HEK293 (cell line): ENCODE results near the gene IRF8.

Experiments used
- BCL11A ChIP-seq: fragments of 450-650 bp; formaldehyde crosslinking; IDR thresholded peaks from 2 replicates; pipeline ENCODE4 v1.5.1; 2016; ENCODE audit warnings: low read depth, missing biosample characterization, missing genetic modification characterization
- FEZF1 ChIP-seq: fragments of 450-650 bp; formaldehyde crosslinking; IDR thresholded peaks from 2 replicates; pipeline ENCODE4 v1.5.1; 2016; ENCODE audit warnings: missing biosample characterization, missing genetic modification characterization
- IKZF3 ChIP-seq: fragments of 450-650 bp; IDR thresholded peaks from 2 replicates; pipeline ENCODE4 v1.5.0; 2018; ENCODE audit warnings: missing biosample characterization, mild to moderate bottlenecking, missing genetic modification characterization, moderate library complexity
- KLF10 ChIP-seq: fragments of 450-650 bp; IDR thresholded peaks from 2 replicates; pipeline ENCODE4 v1.5.1; 2018; ENCODE audit warnings: missing biosample characterization, mild to moderate bottlenecking, missing genetic modification characterization
- MZF1 ChIP-seq: fragments of 450-650 bp; formaldehyde crosslinking; IDR thresholded peaks from 2 replicates; pipeline ENCODE4 v1.5.1; 2017; ENCODE audit warnings: missing biosample characterization, missing genetic modification characterization, borderline replicate concordance
- OVOL3 ChIP-seq: fragments of 450-650 bp; formaldehyde crosslinking; IDR thresholded peaks from 2 replicates; pipeline ENCODE4 v1.5.1; 2016; ENCODE audit warnings: missing biosample characterization, missing genetic modification characterization
- SP7 ChIP-seq: fragments of 450-650 bp; formaldehyde crosslinking; IDR thresholded peaks from 2 replicates; pipeline ENCODE4 v1.5.1; 2016; ENCODE audit warnings: missing biosample characterization, missing genetic modification characterization
- WT1 ChIP-seq: fragments of 450-650 bp; formaldehyde crosslinking; IDR thresholded peaks from 2 replicates; pipeline ENCODE4 v1.5.1; 2016; ENCODE audit warnings: missing biosample characterization, missing genetic modification characterization
- ZBTB1 ChIP-seq: fragments of 450-650 bp; formaldehyde crosslinking; IDR thresholded peaks from 2 replicates; pipeline ENCODE4 v1.5.1; 2016; ENCODE audit warnings: missing biosample characterization, missing genetic modification characterization
- ZBTB48 ChIP-seq: fragments of 450-650 bp; formaldehyde crosslinking; IDR thresholded peaks from 2 replicates; pipeline ENCODE4 v1.5.1; 2016; ENCODE audit warnings: missing biosample characterization, missing genetic modification characterization
- ZFP3 ChIP-seq: fragments of 450-650 bp; formaldehyde crosslinking; IDR thresholded peaks from 2 replicates; pipeline ENCODE4 v1.5.1; 2016; ENCODE audit warnings: low read depth, missing biosample characterization, missing genetic modification characterization
- ZNF155 ChIP-seq: fragments of 450-650 bp; formaldehyde crosslinking; IDR thresholded peaks from 2 replicates; pipeline ENCODE4 v1.5.1; 2016; ENCODE audit warnings: missing biosample characterization, missing genetic modification characterization
- ZNF184 ChIP-seq: fragments of 450-650 bp; IDR thresholded peaks from 2 replicates; pipeline ENCODE4 v1.5.1; 2018; ENCODE audit warnings: missing biosample characterization, mild to moderate bottlenecking, missing genetic modification characterization
- ZNF354C ChIP-seq: fragments of 450-650 bp; formaldehyde crosslinking; IDR thresholded peaks from 2 replicates; pipeline ENCODE4 v1.5.1; 2016; ENCODE audit warnings: missing biosample characterization, missing genetic modification characterization, low read depth, borderline replicate concordance
- ZNF394 ChIP-seq: fragments of 450-650 bp; formaldehyde crosslinking; IDR thresholded peaks from 2 replicates; pipeline ENCODE4 v1.5.1; 2016; ENCODE audit warnings: missing biosample characterization, missing genetic modification characterization, mild to moderate bottlenecking, moderate library complexity, borderline replicate concordance
- ZNF426 ChIP-seq: fragments of 450-650 bp; formaldehyde crosslinking; IDR thresholded peaks from 2 replicates; pipeline ENCODE4 v1.5.1; 2017; ENCODE audit warnings: missing biosample characterization, missing genetic modification characterization, mild to moderate bottlenecking, inconsistent platforms, moderate library complexity
- ZNF654 ChIP-seq: fragments of 450-650 bp; formaldehyde crosslinking; IDR thresholded peaks from 2 replicates; pipeline ENCODE4 v1.5.1; 2016; ENCODE audit warnings: low read depth, missing biosample characterization, missing genetic modification characterization
- ZNF747 ChIP-seq: fragments of 450-650 bp; formaldehyde crosslinking; IDR thresholded peaks from 2 replicates; pipeline ENCODE4 v1.5.1; 2016; ENCODE audit warnings: missing biosample characterization, missing genetic modification characterization
- ZXDB ChIP-seq: fragments of 450-650 bp; formaldehyde crosslinking; IDR thresholded peaks from 2 replicates; pipeline ENCODE4 v1.5.1; 2016; ENCODE audit warnings: missing biosample characterization, missing genetic modification characterization
- TF ChIP-seq, protein P1 (sequence below): fragments of 450-650 bp; formaldehyde crosslinking; IDR thresholded peaks from 2 replicates; pipeline ENCODE4 v1.5.1; 2016; ENCODE audit warnings: missing biosample characterization, missing genetic modification characterization
- TF ChIP-seq, protein P2 (sequence below): fragments of 450-650 bp; formaldehyde crosslinking; IDR thresholded peaks from 2 replicates; pipeline ENCODE4 v1.5.1; 2016; ENCODE audit warnings: missing biosample characterization, missing genetic modification characterization, borderline replicate concordance
- TF ChIP-seq, protein P3 (sequence below): fragments of 450-650 bp; formaldehyde crosslinking; IDR thresholded peaks from 2 replicates; pipeline ENCODE4 v1.5.1; 2016; ENCODE audit warnings: missing biosample characterization, missing genetic modification characterization
- TF ChIP-seq, protein P4 (sequence below): fragments of 450-650 bp; IDR thresholded peaks from 2 replicates; pipeline ENCODE4 v1.5.1; 2018; ENCODE audit warnings: missing biosample characterization, missing genetic modification characterization
- TF ChIP-seq, protein P5 (sequence below): fragments of 450-650 bp; formaldehyde crosslinking; IDR thresholded peaks from 2 replicates; pipeline ENCODE4 v1.5.1; 2016; ENCODE audit warnings: missing biosample characterization, missing genetic modification characterization
- TF ChIP-seq, protein P6 (sequence below): fragments of 450-650 bp; formaldehyde crosslinking; IDR thresholded peaks from 2 replicates; pipeline ENCODE4 v1.5.1; 2016; ENCODE audit warnings: missing biosample characterization, missing genetic modification characterization
- TF ChIP-seq, protein P7 (sequence below): fragments of 450-650 bp; formaldehyde crosslinking; IDR thresholded peaks from 2 replicates; pipeline ENCODE4 v1.5.1; 2017; ENCODE audit warnings: missing biosample characterization, mild to moderate bottlenecking, missing genetic modification characterization, moderate library complexity

Gene IRF8

DNA sequence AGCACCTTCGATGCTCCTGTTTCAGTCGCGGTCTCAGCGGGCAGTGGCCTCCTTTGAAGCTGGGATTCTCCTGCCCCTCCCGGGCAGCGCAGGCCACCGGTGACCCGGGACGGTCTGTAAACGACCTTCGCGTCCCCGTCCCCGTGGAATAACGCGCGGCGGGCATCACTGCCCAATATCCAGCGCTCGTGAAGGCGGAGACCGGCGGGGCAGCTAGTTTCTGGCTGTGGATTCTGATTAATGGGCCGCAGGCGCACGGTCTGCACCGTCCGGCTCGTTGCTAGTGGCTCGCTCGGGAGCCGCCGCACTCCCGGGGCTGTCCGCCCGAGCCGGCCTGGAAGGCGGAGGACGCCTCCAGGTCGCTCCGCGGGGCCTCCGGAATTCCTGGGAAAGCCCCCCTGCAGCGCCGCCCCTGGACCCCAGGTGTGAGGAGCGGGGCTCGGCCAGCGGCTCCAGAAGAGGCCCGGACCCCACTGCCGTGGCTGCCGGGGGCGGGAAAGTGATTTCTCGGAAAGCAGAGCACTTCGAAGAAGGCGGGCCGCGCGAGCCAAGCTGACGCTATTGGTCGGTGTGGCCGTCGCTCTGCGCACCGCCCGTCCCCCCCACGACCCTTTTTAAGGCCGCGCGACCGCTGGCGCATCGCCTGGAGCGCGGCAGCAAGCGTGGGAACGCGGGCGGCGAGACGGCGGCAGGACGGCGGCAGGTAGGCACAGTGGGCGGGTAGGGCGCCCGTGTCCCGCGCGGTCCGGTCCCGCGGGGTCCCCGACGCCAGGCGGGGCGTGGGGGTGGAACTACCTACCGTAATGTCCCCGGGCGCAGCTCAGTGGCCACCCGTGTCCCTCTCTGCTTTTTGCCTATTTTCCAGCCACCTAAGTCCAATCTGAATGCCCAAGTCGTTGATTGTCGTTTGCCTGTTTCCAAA lies at the start of gene IRF8 (continued):
- no peak for TF ChIP-seq ZNF155
- TF ChIP-seq, protein P1, sequence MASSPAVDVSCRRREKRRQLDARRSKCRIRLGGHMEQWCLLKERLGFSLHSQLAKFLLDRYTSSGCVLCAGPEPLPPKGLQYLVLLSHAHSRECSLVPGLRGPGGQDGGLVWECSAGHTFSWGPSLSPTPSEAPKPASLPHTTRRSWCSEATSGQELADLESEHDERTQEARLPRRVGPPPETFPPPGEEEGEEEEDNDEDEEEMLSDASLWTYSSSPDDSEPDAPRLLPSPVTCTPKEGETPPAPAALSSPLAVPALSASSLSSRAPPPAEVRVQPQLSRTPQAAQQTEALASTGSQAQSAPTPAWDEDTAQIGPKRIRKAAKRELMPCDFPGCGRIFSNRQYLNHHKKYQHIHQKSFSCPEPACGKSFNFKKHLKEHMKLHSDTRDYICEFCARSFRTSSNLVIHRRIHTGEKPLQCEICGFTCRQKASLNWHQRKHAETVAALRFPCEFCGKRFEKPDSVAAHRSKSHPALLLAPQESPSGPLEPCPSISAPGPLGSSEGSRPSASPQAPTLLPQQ, result peak; percentile 74; the same call in 1 of the 2 replicates
- no peak for TF ChIP-seq ZBTB48 (tag by site-specific recombination)
- no peak for TF ChIP-seq ZNF747 (tag by site-specific recombination)
- TF ChIP-seq BCL11A (tag by site-specific recombination), result no peak
- no peak for TF ChIP-seq ZNF426
- no peak for TF ChIP-seq ZFP3
- TF ChIP-seq ZXDB, result peak; percentile 63; the same call in 1 of the 2 replicates
- TF ChIP-seq ZNF654 (tag by site-specific recombination), result no peak
- TF ChIP-seq, protein P2, sequence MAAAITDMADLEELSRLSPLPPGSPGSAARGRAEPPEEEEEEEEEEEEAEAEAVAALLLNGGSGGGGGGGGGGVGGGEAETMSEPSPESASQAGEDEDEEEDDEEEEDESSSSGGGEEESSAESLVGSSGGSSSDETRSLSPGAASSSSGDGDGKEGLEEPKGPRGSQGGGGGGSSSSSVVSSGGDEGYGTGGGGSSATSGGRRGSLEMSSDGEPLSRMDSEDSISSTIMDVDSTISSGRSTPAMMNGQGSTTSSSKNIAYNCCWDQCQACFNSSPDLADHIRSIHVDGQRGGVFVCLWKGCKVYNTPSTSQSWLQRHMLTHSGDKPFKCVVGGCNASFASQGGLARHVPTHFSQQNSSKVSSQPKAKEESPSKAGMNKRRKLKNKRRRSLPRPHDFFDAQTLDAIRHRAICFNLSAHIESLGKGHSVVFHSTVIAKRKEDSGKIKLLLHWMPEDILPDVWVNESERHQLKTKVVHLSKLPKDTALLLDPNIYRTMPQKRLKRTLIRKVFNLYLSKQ (tag by site-specific recombination), result no peak
- no peak for TF ChIP-seq WT1 (tag by site-specific recombination)
- TF ChIP-seq, protein P3, sequence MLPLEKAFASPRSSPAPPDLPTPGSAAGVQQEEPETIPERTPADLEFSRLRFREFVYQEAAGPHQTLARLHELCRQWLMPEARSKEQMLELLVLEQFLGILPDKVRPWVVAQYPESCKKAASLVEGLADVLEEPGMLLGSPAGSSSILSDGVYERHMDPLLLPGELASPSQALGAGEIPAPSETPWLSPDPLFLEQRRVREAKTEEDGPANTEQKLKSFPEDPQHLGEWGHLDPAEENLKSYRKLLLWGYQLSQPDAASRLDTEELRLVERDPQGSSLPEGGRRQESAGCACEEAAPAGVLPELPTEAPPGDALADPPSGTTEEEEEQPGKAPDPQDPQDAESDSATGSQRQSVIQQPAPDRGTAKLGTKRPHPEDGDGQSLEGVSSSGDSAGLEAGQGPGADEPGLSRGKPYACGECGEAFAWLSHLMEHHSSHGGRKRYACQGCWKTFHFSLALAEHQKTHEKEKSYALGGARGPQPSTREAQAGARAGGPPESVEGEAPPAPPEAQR (tag by site-specific recombination), result no peak
- TF ChIP-seq ZNF184 (tag by site-specific recombination), result no peak
- TF ChIP-seq, protein P4, sequence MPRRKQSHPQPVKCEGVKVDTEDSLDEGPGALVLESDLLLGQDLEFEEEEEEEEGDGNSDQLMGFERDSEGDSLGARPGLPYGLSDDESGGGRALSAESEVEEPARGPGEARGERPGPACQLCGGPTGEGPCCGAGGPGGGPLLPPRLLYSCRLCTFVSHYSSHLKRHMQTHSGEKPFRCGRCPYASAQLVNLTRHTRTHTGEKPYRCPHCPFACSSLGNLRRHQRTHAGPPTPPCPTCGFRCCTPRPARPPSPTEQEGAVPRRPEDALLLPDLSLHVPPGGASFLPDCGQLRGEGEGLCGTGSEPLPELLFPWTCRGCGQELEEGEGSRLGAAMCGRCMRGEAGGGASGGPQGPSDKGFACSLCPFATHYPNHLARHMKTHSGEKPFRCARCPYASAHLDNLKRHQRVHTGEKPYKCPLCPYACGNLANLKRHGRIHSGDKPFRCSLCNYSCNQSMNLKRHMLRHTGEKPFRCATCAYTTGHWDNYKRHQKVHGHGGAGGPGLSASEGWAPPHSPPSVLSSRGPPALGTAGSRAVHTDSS (tag by site-specific recombination), result no peak
- TF ChIP-seq, protein P5, sequence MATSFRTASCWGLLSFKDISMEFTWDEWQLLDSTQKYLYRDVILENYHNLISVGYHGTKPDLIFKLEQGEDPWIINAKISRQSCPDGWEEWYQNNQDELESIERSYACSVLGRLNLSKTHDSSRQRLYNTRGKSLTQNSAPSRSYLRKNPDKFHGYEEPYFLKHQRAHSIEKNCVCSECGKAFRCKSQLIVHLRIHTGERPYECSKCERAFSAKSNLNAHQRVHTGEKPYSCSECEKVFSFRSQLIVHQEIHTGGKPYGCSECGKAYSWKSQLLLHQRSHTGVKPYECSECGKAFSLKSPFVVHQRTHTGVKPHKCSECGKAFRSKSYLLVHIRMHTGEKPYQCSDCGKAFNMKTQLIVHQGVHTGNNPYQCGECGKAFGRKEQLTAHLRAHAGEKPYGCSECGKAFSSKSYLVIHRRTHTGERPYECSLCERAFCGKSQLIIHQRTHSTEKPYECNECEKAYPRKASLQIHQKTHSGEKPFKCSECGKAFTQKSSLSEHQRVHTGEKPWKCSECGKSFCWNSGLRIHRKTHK (tag by site-specific recombination), result no peak
- 0 out of 2 replicates have a peak, but pooled peaks have one; percentile 22 for TF ChIP-seq SP7
- no peak for TF ChIP-seq ZNF354C (tag by site-specific recombination)
- no peak for TF ChIP-seq FEZF1
- TF ChIP-seq ZBTB1, result no peak
- TF ChIP-seq, protein P6, sequence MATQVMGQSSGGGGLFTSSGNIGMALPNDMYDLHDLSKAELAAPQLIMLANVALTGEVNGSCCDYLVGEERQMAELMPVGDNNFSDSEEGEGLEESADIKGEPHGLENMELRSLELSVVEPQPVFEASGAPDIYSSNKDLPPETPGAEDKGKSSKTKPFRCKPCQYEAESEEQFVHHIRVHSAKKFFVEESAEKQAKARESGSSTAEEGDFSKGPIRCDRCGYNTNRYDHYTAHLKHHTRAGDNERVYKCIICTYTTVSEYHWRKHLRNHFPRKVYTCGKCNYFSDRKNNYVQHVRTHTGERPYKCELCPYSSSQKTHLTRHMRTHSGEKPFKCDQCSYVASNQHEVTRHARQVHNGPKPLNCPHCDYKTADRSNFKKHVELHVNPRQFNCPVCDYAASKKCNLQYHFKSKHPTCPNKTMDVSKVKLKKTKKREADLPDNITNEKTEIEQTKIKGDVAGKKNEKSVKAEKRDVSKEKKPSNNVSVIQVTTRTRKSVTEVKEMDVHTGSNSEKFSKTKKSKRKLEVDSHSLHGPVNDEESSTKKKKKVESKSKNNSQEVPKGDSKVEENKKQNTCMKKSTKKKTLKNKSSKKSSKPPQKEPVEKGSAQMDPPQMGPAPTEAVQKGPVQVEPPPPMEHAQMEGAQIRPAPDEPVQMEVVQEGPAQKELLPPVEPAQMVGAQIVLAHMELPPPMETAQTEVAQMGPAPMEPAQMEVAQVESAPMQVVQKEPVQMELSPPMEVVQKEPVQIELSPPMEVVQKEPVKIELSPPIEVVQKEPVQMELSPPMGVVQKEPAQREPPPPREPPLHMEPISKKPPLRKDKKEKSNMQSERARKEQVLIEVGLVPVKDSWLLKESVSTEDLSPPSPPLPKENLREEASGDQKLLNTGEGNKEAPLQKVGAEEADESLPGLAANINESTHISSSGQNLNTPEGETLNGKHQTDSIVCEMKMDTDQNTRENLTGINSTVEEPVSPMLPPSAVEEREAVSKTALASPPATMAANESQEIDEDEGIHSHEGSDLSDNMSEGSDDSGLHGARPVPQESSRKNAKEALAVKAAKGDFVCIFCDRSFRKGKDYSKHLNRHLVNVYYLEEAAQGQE (tag by site-specific recombination), result no peak
- TF ChIP-seq, protein P7, sequence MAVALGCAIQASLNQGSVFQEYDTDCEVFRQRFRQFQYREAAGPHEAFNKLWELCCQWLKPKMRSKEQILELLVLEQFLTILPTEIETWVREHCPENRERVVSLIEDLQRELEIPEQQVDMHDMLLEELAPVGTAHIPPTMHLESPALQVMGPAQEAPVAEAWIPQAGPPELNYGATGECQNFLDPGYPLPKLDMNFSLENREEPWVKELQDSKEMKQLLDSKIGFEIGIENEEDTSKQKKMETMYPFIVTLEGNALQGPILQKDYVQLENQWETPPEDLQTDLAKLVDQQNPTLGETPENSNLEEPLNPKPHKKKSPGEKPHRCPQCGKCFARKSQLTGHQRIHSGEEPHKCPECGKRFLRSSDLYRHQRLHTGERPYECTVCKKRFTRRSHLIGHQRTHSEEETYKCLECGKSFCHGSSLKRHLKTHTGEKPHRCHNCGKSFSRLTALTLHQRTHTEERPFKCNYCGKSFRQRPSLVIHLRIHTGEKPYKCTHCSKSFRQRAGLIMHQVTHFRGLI (tag by site-specific recombination), result 0 out of 2 replicates have a peak, but pooled peaks have one; percentile 21
- no peak for TF ChIP-seq KLF10
- no peak for TF ChIP-seq ZNF394 (tag by site-specific recombination)
- TF ChIP-seq OVOL3, result no peak
- TF ChIP-seq IKZF3, result no peak
- TF ChIP-seq MZF1 (tag by site-specific recombination), result no peak
